Measurements from ENCODE around the gene DGKI. TPM values are rescaled to one million over a fixed set of nuclear protein-coding genes. Genes with fewer than 3 reads are reported as not detected.

The DGKI gene
- total and polyA plus RNA-seq, 9 of the 15 experiments (the other 6 are each of a cell fraction or from before 2014, with no cell fraction given), result 0.11 to 0.54 (median 0.15) TPM; not detected in 5

DNA sequence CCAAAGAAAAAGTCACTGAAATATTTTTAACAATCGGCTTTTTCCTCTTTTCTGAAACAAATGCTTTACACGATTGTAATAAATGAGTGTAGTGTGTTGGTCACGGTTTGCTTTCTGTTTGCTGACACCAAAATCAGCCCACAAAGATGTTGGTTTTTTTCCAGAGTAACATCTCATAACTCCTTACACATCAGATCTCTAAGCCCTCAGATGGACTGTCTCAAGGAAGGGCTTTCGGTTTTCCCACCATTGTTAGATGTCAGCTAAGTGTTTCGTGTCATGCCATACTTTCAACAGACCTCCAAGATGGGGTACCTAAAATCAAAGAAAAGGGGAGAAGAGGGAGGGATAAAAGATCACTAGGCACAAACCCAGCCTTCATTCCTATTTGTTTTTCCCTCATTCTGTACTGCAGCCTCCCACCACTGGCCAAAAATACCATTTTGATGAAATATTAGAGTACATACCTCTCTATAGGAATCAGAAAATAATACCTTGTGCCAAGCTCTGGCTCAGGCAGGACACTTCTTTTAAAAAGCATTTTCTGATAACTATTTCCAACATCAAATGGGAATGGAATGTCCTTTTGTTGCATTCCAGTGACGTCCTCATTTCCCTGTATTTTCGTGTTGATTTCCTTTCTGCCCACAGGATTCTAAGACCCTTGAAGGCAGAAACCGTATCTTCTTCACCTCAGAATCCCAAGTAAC, 159.1 kb downstream of the DGKI start:
- H3K9me3 ChIP-seq (replicated peaks; ENCODE audit: control insufficient read depth, insufficient read depth, low read depth, low read length), result no peaks in the 10 kb centered on the region
- no peaks in the 10 kb centered on the region for H3K36me3 ChIP-seq (ENCODE audit: control insufficient read depth, insufficient read depth, low read length)
- H4K20me1 ChIP-seq (replicated peaks; ENCODE audit: control insufficient read depth, insufficient read depth, low read length), result no peaks in the 10 kb centered on the region
- H3K27me3 ChIP-seq (ENCODE audit: control insufficient read depth in 2 of 2, insufficient read depth in 2 of 2, low read length in 2 of 2), result no peaks in the 10 kb centered on the region
- DNase-seq (ENCODE audit: extremely low read depth in 1 of 4, low spot score in 3 of 4) (no peak), ATAC-seq (no peak), FAIRE-seq (no peak)
- BruUV-seq (replicated peaks), result no TSS peak
- no peak overlapping the region for H3K4me2 ChIP-seq (ENCODE audit: insufficient read depth, low read length)
- in situ Hi-C loops (cut with MboI), result no loop called here
- no peaks in the 10 kb centered on the region for H3K9me1 ChIP-seq (ENCODE audit: control insufficient read depth, insufficient read depth, low read length)
- no peak overlapping the region for H3K27ac ChIP-seq (ENCODE audit: extremely low read depth, low read depth, low read length)
- POLR2A ChIA-PET, result interaction anchor here (0.8 kb wide), 1 partner anchor 16 kb away, joined by 3 read pairs; no protein-coding TSS in a partner anchor
- no peak overlapping the region for H3K9ac ChIP-seq (ENCODE audit: insufficient read depth in 1 of 2, low read depth in 2 of 2, low read length in 2 of 2)
- no peaks in the 10 kb centered on the region for H3K4me1 ChIP-seq (replicated peaks in 1 of 2; ENCODE audit: control insufficient read depth in 2 of 2, insufficient read depth in 2 of 2, low read length in 2 of 2)
- H3K4me3 ChIP-seq, result no peak overlapping the region
- intact Hi-C loops (cut with micrococcal nuclease), result no loop called here
- H3K79me2 ChIP-seq (ENCODE audit: control insufficient read depth, insufficient read depth, low read length), result no peaks in the 10 kb centered on the region
- 0% methylated on average over 8 of the region's 8 CpGs for WGBS (ENCODE audit: insufficient coverage, low coverage, missing lambda C conversion rate)
- no peak overlapping the region for H2AFZ ChIP-seq (ENCODE audit: low read depth, low read length)
- TF ChIP-seq ZNF121 (CRISPR knock-in tag; conservative IDR thresholded peaks at IDR 0.05), result no peak
- TF ChIP-seq MED1 (CRISPR knock-in tag; IDR thresholded peaks at IDR 0.05; ENCODE audit: borderline replicate concordance), result no peak
- TF ChIP-seq, protein P1, sequence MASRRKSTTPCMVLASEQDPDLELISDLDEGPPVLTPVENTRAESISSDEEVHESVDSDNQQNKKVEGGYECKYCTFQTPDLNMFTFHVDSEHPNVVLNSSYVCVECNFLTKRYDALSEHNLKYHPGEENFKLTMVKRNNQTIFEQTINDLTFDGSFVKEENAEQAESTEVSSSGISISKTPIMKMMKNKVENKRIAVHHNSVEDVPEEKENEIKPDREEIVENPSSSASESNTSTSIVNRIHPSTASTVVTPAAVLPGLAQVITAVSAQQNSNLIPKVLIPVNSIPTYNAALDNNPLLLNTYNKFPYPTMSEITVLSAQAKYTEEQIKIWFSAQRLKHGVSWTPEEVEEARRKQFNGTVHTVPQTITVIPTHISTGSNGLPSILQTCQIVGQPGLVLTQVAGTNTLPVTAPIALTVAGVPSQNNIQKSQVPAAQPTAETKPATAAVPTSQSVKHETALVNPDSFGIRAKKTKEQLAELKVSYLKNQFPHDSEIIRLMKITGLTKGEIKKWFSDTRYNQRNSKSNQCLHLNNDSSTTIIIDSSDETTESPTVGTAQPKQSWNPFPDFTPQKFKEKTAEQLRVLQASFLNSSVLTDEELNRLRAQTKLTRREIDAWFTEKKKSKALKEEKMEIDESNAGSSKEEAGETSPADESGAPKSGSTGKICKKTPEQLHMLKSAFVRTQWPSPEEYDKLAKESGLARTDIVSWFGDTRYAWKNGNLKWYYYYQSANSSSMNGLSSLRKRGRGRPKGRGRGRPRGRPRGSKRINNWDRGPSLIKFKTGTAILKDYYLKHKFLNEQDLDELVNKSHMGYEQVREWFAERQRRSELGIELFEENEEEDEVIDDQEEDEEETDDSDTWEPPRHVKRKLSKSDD (conservative IDR thresholded peaks at IDR 0.05; ENCODE audit: low read length), result no peak
- TF ChIP-seq ZBTB7A (IDR thresholded peaks at IDR 0.05; ENCODE audit: borderline replicate concordance, control insufficient read depth, low read depth, low read length), result no peak
- TF ChIP-seq HINFP (tag; conservative IDR thresholded peaks at IDR 0.05; ENCODE audit: low read depth), result no peak
- no peak for TF ChIP-seq ATF3 (IDR thresholded peaks at IDR 0.05)
- no peak for TF ChIP-seq ATF3 (CRISPR knock-in tag; conservative IDR thresholded peaks at IDR 0.05)
- no peak for TF ChIP-seq RBBP5 (IDR thresholded peaks at IDR 0.05; ENCODE audit: borderline replicate concordance, insufficient read depth, low read length, poor library complexity, severe bottlenecking)
- no peak for TF ChIP-seq CUX1 (CRISPR knock-in tag; IDR thresholded peaks at IDR 0.05)
- CTCF ChIA-PET (ENCODE audit: low intra/inter-chr PET ratio), result no interaction called here
